Transverse colon (tissue), 4 donors: ENCODE data around the gene ZGRF1.

Source experiments
- CTCF ChIP-seq, 5 experiments: fragments of 200-600 bp in 3 of 5; fragments of 450-650 bp in 2 of 5; sonication (generic) in 3 of 5; IDR thresholded peaks; 1 replicate in 2 of 5; 2 replicates in 3 of 5; pipeline ENCODE4 v1.5.1; 2016 to 2017; ENCODE audit warnings: antibody characterized with exemption in 5 of 5, inconsistent platforms in 3 of 5, mild to moderate bottlenecking in 2 of 5, moderate library complexity in 1 of 5
- EP300 ChIP-seq: sonication (generic); formaldehyde crosslinking; IDR thresholded peaks from one replicate; pipeline ENCODE4 v1.6.1; 2017; ENCODE audit warnings: antibody characterized with exemption, low read depth
- POLR2A ChIP-seq: fragments of 450-650 bp; IDR thresholded peaks from one replicate; pipeline ENCODE4 v1.6.1; 2016; ENCODE audit warnings: antibody characterized with exemption, mild to moderate bottlenecking, moderate library complexity
- POLR2AphosphoS5 ChIP-seq, 3 donors: sonication (generic); formaldehyde crosslinking; IDR thresholded peaks; one replicate each; pipeline ENCODE4 v1.6.1; 2016; ENCODE audit warnings: antibody characterized with exemption in 3 of 3

- TF ChIP-seq POLR2A (no peak), CTCF (IDR thresholded peaks at IDR 0.05) (no peak), POLR2AphosphoS5 (IDR thresholded peaks at IDR 0.05) (no peak), EP300 (no peak)
Measured at GRCh38 chr4:112515198-112516065, 121.3 kb downstream of the ZGRF1 start.
